Measurements from ENCODE around the gene TBC1D22A.

GRCh38 chr22:47136050-47136449, 373.6 kb downstream of the TBC1D22A start:
- TF ChIP-seq EZH2phosphoT487 (IDR thresholded peaks at IDR 0.05; ENCODE audit: borderline replicate concordance, low read depth, low read length): no peak
- TF ChIP-seq, protein P1, sequence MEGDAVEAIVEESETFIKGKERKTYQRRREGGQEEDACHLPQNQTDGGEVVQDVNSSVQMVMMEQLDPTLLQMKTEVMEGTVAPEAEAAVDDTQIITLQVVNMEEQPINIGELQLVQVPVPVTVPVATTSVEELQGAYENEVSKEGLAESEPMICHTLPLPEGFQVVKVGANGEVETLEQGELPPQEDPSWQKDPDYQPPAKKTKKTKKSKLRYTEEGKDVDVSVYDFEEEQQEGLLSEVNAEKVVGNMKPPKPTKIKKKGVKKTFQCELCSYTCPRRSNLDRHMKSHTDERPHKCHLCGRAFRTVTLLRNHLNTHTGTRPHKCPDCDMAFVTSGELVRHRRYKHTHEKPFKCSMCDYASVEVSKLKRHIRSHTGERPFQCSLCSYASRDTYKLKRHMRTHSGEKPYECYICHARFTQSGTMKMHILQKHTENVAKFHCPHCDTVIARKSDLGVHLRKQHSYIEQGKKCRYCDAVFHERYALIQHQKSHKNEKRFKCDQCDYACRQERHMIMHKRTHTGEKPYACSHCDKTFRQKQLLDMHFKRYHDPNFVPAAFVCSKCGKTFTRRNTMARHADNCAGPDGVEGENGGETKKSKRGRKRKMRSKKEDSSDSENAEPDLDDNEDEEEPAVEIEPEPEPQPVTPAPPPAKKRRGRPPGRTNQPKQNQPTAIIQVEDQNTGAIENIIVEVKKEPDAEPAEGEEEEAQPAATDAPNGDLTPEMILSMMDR (conservative IDR thresholded peaks at IDR 0.05; ENCODE audit: low read length): no peak

Data from OCI-LY7 (cell line).